Neural cell (in vitro differentiated cells): ENCODE results near the gene GAS7. TPM values are rescaled to one million over a fixed set of nuclear protein-coding genes. Genes with fewer than 3 reads are reported as not detected.
A peak's percentile ranks its signal among the peaks of the same experiment; 100 is the strongest.

ENCODE experiments used
- H2AFZ ChIP-seq: fragments of 200-600, 300-800 bp; sonication (generic), shearing (Covaris generic); 2 replicates; pipeline ENCODE4 v1.6.0; 2014; ENCODE audit warnings: low read depth, mild to moderate bottlenecking, antibody characterized with exemption, low read length, moderate library complexity
- H3F3A ChIP-seq: fragments of 200-600 bp; shearing (Covaris generic); 2 replicates; pipeline ENCODE4 v1.6.1; 2016; ENCODE audit warnings: mild to moderate bottlenecking, moderate library complexity, mixed read lengths, antibody characterized with exemption, low read length; ENCODE audit not compliant: insufficient read depth, poor library complexity, severe bottlenecking
- H3K27ac ChIP-seq: fragments of 200-600, 300-800 bp; sonication (generic), shearing (Covaris generic); 2 replicates; pipeline ENCODE4 v1.5.1; 2014; ENCODE audit warnings: mild to moderate bottlenecking, low read length, moderate library complexity
- H3K27me3 ChIP-seq: fragments of 300-800, 200-600 bp; sonication (generic), shearing (Covaris generic); 2 replicates; pipeline ENCODE4 v1.6.0; 2014; ENCODE audit warnings: mild to moderate bottlenecking, low read depth, low read length, moderate library complexity; ENCODE audit not compliant: insufficient read depth
- H3K36me3 ChIP-seq: fragments of 300-800, 200-600 bp; sonication (generic), shearing (Covaris generic); 2 replicates; pipeline ENCODE4 v1.5.1; 2014; ENCODE audit warnings: mild to moderate bottlenecking, antibody characterized with exemption, low read length, moderate library complexity; ENCODE audit not compliant: insufficient read depth
- H3K4me2 ChIP-seq: fragments of 300-800, 200-600 bp; sonication (generic), shearing (Covaris generic); 2 replicates; pipeline ENCODE4 v1.6.0; 2014; ENCODE audit warnings: mild to moderate bottlenecking, low read length
- H3K4me3 ChIP-seq: fragments of 300-800, 200-600 bp; sonication (generic), shearing (Covaris generic); 2 replicates; pipeline ENCODE4 v1.5.1; 2014; ENCODE audit warnings: mild to moderate bottlenecking, low read length, moderate library complexity
- H3K79me2 ChIP-seq: fragments of 200-600 bp; shearing (Covaris generic); replicated peaks from 2 replicates; pipeline ENCODE4 v1.6.0; 2014; ENCODE audit warnings: mild to moderate bottlenecking, low read length, moderate library complexity; ENCODE audit not compliant: insufficient read depth
- H3K9ac ChIP-seq: fragments of 300-800, 200-600 bp; sonication (generic), shearing (Covaris generic); 2 replicates; pipeline ENCODE4 v1.6.1; 2016; ENCODE audit warnings: mild to moderate bottlenecking, low read length, mixed read lengths
- H3K9me2 ChIP-seq: fragments of 200-600 bp; shearing (Covaris generic); 2 replicates; pipeline ENCODE4 v1.6.1; 2016; ENCODE audit warnings: mild to moderate bottlenecking, low read length, mixed read lengths; ENCODE audit not compliant: insufficient read depth
- H3K9me3 ChIP-seq: fragments of 200-600, 300-800 bp; sonication (generic), shearing (Covaris generic); 2 replicates; pipeline ENCODE4 v1.6.1; 2016; ENCODE audit warnings: mild to moderate bottlenecking, mixed run types, low read length, moderate library complexity, mixed read lengths
- H4K20me1 ChIP-seq: fragments of 200-600 bp; shearing (Covaris generic); 2 replicates; pipeline ENCODE4 v1.6.1; 2016; ENCODE audit warnings: mild to moderate bottlenecking, mixed run types; ENCODE audit not compliant: insufficient read depth
- EP300 ChIP-seq: fragments of 450-650 bp; conservative IDR thresholded peaks from 2 replicates; pipeline ENCODE4 v1.6.1; 2014; ENCODE audit warnings: antibody characterized with exemption, mild to moderate bottlenecking, moderate library complexity; ENCODE audit not compliant: poor library complexity, severe bottlenecking
- EZH2 ChIP-seq: fragments of 200-600, 300-800 bp; shearing (Covaris generic), sonication (generic); IDR thresholded peaks from 2 replicates; pipeline ENCODE4 v1.6.1; 2014; ENCODE audit warnings: antibody characterized with exemption, low read length, borderline replicate concordance, mild to moderate bottlenecking; ENCODE audit not compliant: insufficient read depth, poor library complexity, severe bottlenecking
- MXI1 ChIP-seq: fragments of 450-650 bp; conservative IDR thresholded peaks from 2 replicates; pipeline ENCODE4 v1.6.1; 2014; ENCODE audit warnings: antibody characterized with exemption, mild to moderate bottlenecking; ENCODE audit not compliant: poor library complexity, severe bottlenecking
- POLR2AphosphoS5 ChIP-seq: IDR thresholded peaks from 2 replicates; pipeline ENCODE4 v1.6.1; 2012
- REST ChIP-seq: IDR thresholded peaks from 2 replicates; pipeline ENCODE4 v1.6.1; 2012; ENCODE audit warnings: borderline replicate concordance
- TAF1 ChIP-seq: IDR thresholded peaks from 2 replicates; pipeline ENCODE4 v1.6.1; 2012; ENCODE audit warnings: low read depth
- polyA plus RNA-seq: library from polyadenylated mRNA; depleted of rRNA; stranded (reverse); fragments of >200 nt; gene quantifications from 2 replicates; pipeline ENCODE4 v1.2.3, GENCODE V29; 2014

The GAS7 gene
- polyA plus RNA-seq, 1 donor from 2014 or later = 23.6 TPM

DNA sequence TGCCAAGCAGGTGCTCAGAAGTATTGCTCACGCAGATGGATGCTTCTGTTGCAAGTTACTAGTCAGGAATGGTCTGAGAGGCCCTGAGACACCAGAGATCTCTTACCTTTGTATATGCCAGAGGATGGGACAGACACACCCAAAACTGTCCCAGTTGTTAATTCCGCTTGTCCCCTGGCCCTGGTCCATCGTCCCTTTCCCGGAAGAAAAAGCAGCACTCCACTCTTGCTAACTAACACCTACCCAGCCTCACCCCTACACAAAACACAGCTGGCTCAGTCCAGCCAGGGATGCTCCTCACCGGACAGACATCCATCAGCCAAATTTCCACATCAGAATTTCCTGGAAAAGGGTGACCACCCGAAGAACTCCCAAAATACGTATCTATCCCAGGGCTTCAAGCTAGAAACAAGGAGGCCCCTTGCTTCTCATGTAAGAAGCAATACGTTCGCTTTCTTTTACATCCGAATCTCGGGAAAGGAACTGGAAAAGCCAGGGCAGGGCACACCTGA is 2.0 kb downstream of the GAS7 start:
- Histone ChIP-seq H3K36me3 (no peaks in the 10 kb centered on the region), H3K79me2 (no peaks in the 10 kb centered on the region), H3K4me2 (no peak overlapping the region), H3K27ac (no peak overlapping the region), H3K4me3 (peak overlapping the region; percentile 83), H3K9me2 (no peaks in the 10 kb centered on the region), H3K27me3 (no peaks in the 10 kb centered on the region), H4K20me1 (no peaks in the 10 kb centered on the region), H3K9me3 (peaks cover 3% of the 10 kb centered on the region), H2AFZ (no peak overlapping the region), H3K9ac (no peak overlapping the region), H3F3A (no peaks in the 10 kb centered on the region)
- no peak for TF ChIP-seq EP300
- no peak for TF ChIP-seq MXI1
- no peak for TF ChIP-seq POLR2AphosphoS5
- no peak for TF ChIP-seq EZH2
- TF ChIP-seq TAF1 = no peak
- no peak for TF ChIP-seq REST

GRCh38 chr17:10195090-10195805 is 3.2 kb downstream of the GAS7 start:
- Histone ChIP-seq H3K9me2 (no peaks in the 10 kb centered on the region), H3K9ac (no peak overlapping the region), H3K27ac (no peak overlapping the region), H3K79me2 (no peaks in the 10 kb centered on the region), H4K20me1 (no peaks in the 10 kb centered on the region), H3K4me3 (no peak overlapping the region), H3F3A (no peaks in the 10 kb centered on the region), H3K9me3 (peaks cover 3% of the 10 kb centered on the region), H3K4me2 (no peak overlapping the region), H3K36me3 (no peaks in the 10 kb centered on the region), H3K27me3 (no peaks in the 10 kb centered on the region), H2AFZ (no peak overlapping the region)
- TF ChIP-seq TAF1 (no peak), MXI1 (no peak), REST (no peak)
